Neutrophil (primary cell): Measurements from ENCODE around the gene ATF5.

ENCODE experiments used
- H3K27ac ChIP-seq: fragments of 200-600 bp; sonication (generic); 2 replicates; pipeline ENCODE4 v1.5.1; 2016; ENCODE audit warnings: mild to moderate bottlenecking, moderate library complexity
- H3K27me3 ChIP-seq: fragments of 200-600 bp; sonication (generic); 2 replicates; pipeline ENCODE4 v1.6.0; 2016; ENCODE audit warnings: mild to moderate bottlenecking
- H3K36me3 ChIP-seq: fragments of 200-600 bp; sonication (generic); 2 replicates; pipeline ENCODE4 v1.5.1; 2017
- H3K4me1 ChIP-seq, 2 experiments: fragments of 200-600 bp in 1 of 2; sonication (generic) in 1 of 2; 1 replicate in 1 of 2; 2 replicates in 1 of 2; pipeline versions ENCODE4 v1.5.1 to v1.6.1; 2013 to 2016; ENCODE audit warnings: low read depth in 1 of 2, low read length in 1 of 2, mild to moderate bottlenecking in 1 of 2, moderate library complexity in 1 of 2; ENCODE audit not compliant: control insufficient read depth in 1 of 2, insufficient read depth in 1 of 2
- H3K4me3 ChIP-seq, 2 experiments: fragments of 200-600 bp in 1 of 2; sonication (generic) in 1 of 2; 1 replicate in 1 of 2; 2 replicates in 1 of 2; pipeline ENCODE4 v1.5.1; 2013 to 2016; ENCODE audit warnings: low read depth in 1 of 2, low read length in 1 of 2, mild to moderate bottlenecking in 1 of 2, moderate library complexity in 1 of 2
- H3K9me3 ChIP-seq: fragments of 200-600 bp; sonication (generic); 2 replicates; pipeline ENCODE4 v1.5.1; 2016
- TF ChIP-seq, protein P1 (sequence below): fragments of 200-600 bp; sonication (generic); IDR thresholded peaks from 2 replicates; pipeline ENCODE4 v1.5.1; 2016; ENCODE audit warnings: antibody characterized with exemption

Gene ATF5

DNA sequence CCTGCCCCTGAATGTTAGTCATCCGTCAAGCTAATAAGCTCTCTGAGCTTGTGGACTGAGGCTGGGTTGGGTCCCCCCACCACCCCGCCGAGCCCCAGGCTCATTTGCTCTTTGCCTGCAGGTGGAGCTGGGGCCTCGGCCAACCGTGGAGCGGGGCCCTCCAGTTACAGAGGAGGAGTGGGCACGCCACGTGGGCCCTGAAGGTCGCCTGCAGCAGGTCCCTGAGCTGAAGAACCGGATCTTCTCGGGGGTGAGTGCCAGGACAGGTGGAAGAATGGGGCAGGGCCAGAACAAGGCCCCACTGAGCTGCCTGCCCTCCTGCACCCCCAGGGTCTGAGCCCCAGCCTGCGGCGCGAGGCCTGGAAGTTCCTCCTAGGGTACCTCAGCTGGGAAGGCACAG, 46.4 kb upstream of the ATF5 start:
- Histone ChIP-seq H3K4me3 (no peak overlapping the region), H3K27ac (no peak overlapping the region), H3K36me3 (peaks cover 60% of the 10 kb centered on the region), H3K9me3 (no peaks in the 10 kb centered on the region), H3K4me1 (peaks cover 14 to 17% of the 10 kb centered on the region in 2 experiments), H3K27me3 (no peaks in the 10 kb centered on the region)
- TF ChIP-seq, protein P1, sequence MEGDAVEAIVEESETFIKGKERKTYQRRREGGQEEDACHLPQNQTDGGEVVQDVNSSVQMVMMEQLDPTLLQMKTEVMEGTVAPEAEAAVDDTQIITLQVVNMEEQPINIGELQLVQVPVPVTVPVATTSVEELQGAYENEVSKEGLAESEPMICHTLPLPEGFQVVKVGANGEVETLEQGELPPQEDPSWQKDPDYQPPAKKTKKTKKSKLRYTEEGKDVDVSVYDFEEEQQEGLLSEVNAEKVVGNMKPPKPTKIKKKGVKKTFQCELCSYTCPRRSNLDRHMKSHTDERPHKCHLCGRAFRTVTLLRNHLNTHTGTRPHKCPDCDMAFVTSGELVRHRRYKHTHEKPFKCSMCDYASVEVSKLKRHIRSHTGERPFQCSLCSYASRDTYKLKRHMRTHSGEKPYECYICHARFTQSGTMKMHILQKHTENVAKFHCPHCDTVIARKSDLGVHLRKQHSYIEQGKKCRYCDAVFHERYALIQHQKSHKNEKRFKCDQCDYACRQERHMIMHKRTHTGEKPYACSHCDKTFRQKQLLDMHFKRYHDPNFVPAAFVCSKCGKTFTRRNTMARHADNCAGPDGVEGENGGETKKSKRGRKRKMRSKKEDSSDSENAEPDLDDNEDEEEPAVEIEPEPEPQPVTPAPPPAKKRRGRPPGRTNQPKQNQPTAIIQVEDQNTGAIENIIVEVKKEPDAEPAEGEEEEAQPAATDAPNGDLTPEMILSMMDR = no peak

DNA sequence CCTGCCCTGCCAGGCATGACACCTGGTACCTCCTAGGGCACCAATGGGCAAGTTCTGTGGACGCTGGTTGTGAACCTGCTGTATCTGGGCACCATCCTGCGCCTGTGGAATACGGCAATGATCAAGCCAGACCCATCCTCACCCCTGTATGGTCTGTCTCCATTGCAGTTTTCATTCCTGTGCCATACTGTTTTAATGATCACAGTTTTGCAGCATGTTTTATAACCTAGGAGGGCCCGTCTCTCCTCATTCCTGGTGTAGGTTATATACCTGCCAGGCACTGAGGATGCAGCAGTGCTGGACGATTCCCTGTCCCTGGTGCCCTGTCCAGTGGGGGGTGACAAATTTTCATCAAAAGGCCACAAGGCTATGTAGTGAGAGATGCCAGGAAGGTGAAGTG, 45.9 kb upstream of the ATF5 start:
- peaks cover 13 to 16% of the 10 kb centered on the region in 2 experiments for H3K4me1 ChIP-seq
- H3K36me3 ChIP-seq = peaks cover 64% of the 10 kb centered on the region
- H3K27ac ChIP-seq = no peak overlapping the region
- no peaks in the 10 kb centered on the region for H3K9me3 ChIP-seq
- no peaks in the 10 kb centered on the region for H3K27me3 ChIP-seq
- TF ChIP-seq, protein P1 = no peak
- no peak overlapping the region for H3K4me3 ChIP-seq

DNA sequence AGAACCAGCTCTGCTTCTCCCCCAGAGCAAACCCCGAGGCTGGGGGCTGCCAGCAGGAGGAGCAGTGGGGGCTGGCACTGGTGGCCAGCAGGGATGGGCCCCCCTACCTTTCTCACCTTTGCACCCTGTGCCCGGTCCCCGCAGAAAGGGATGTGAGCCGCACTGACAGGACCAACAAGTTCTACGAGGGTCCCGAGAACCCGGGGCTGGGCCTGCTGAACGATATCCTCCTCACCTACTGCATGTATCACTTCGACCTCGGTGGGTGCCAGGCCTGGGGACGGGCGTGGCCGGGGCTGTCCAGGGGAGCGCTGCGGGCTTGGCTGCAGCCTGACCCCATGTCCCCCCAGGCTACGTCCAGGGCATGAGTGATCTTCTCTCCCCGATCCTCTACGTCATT, 44.9 kb upstream of the ATF5 start:
- Histone ChIP-seq H3K9me3 (no peaks in the 10 kb centered on the region), H3K4me3 (no peak overlapping the region), H3K27ac (no peak overlapping the region), H3K36me3 (peaks cover 74% of the 10 kb centered on the region), H3K4me1 (peaks cover 3 to 5% of the 10 kb centered on the region in 2 experiments), H3K27me3 (peaks cover 5% of the 10 kb centered on the region)
- TF ChIP-seq, protein P1 = no peak

DNA sequence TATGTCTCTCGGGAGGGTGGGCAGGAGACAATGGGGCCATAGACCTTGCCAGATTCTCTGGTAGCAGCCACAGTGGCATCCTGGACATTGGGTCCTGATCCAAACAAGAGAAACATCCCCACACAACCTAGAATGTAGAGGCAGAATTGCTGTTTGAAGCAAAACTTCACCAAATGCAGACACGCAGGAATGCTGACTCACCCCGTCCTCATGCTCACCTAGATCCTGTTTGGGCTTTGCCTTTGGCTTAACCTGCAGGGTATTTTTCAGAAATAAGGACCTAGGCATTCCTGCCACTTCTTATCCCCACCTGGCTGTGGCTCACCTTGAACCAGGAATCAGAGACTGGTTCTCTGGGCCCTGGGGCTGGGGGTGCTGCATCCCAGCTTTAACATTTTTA, 44.2 kb upstream of the ATF5 start:
- no peak overlapping the region for H3K4me3 ChIP-seq
- TF ChIP-seq, protein P1 = no peak
- H3K36me3 ChIP-seq = peaks cover 74% of the 10 kb centered on the region
- H3K27me3 ChIP-seq = peaks cover 12% of the 10 kb centered on the region
- no peak overlapping the region for H3K27ac ChIP-seq
- H3K4me1 ChIP-seq = peaks cover 2% of the 10 kb centered on the region in 2 experiments
- H3K9me3 ChIP-seq = no peaks in the 10 kb centered on the region

DNA sequence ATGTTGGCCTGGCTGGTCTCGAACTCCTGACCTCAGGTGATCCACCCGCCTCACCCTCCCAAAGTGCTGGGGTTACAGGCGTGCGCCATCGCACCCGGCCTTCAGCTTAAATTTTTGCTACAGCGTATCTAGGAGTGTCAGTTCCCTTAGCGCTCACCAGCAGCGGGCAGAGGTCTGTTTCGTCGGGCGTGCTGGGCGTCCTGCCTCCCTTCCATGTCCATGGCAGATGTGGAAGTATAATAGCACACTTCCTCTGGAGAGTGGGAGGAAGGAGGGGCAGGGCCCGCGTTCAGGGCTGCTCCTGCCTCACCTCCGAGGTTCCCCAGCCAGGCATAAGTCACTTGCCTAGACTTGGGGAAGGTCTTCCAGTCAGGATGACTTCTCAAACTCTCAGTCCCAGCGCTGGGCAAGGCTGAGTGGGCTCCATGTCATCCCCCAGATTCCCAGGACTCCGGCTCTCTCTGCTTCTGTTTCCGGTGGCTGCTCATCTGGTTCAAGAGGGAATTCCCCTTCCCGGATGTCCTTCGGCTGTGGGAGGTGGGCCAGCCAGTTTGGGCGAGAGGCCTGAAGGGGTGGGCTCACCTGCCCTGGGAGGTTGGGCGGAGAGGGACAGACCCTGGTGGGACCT, 41.9 kb upstream of the ATF5 start:
- Histone ChIP-seq H3K4me1 (peaks cover 9 to 11% of the 10 kb centered on the region in 2 experiments), H3K9me3 (no peaks in the 10 kb centered on the region), H3K27me3 (peaks cover 33% of the 10 kb centered on the region), H3K4me3 (no peak overlapping the region), H3K27ac (no peak overlapping the region), H3K36me3 (peaks cover 53% of the 10 kb centered on the region)
- TF ChIP-seq, protein P1 = no peak
